CD14-positive monocyte (primary cell): ENCODE data around the gene CD44. TPM values are rescaled to one million over a fixed set of nuclear protein-coding genes. Genes with fewer than 3 reads are reported as not detected.

Experiments
- DNase-seq, 3 donors: peaks; one replicate each; pipeline ENCODE4 v3.0.0-alpha.2; 2011 to 2022
- H2AFZ ChIP-seq: 2 replicates; pipeline ENCODE4 v1.6.0; 2012; ENCODE audit warnings: mild to moderate bottlenecking, low read depth, low read length, inconsistent platforms; ENCODE audit not compliant: insufficient read depth, poor library complexity, severe bottlenecking
- H3K27ac ChIP-seq, 2 donors: 1 replicate in 1 of 2; 2 replicates in 1 of 2; pipeline ENCODE4 v1.5.1; 2012 to 2013; ENCODE audit warnings: low read length in 2 of 2, control low read depth in 1 of 2, inconsistent platforms in 1 of 2, low read depth in 1 of 2, mild to moderate bottlenecking in 1 of 2
- H3K27me3 ChIP-seq, 2 donors: one replicate each; pipeline versions ENCODE4 v1.6.0 to v1.6.1; 2011 to 2013; ENCODE audit warnings: low read length in 2 of 2; ENCODE audit not compliant: control insufficient read depth in 2 of 2, insufficient read depth in 2 of 2
- H3K36me3 ChIP-seq, 2 donors: replicated peaks in 1 of 2; 1 replicate in 1 of 2; 2 replicates in 1 of 2; pipeline versions ENCODE4 v1.5.1 to v1.6.1; 2012 to 2013; ENCODE audit warnings: low read length in 2 of 2, control low read depth in 1 of 2, inconsistent platforms in 1 of 2, mild to moderate bottlenecking in 1 of 2; ENCODE audit not compliant: insufficient read depth in 2 of 2, control insufficient read depth in 1 of 2
- H3K4me1 ChIP-seq, 2 donors: 1 replicate in 1 of 2; 2 replicates in 1 of 2; pipeline versions ENCODE4 v1.5.1 to v1.6.1; 2012 to 2013; ENCODE audit warnings: low read length in 2 of 2, control low read depth in 1 of 2, inconsistent platforms in 1 of 2, mild to moderate bottlenecking in 1 of 2, moderate library complexity in 1 of 2; ENCODE audit not compliant: insufficient read depth in 2 of 2, control insufficient read depth in 1 of 2
- H3K4me2 ChIP-seq: replicated peaks from 2 replicates; pipeline ENCODE3; 2012; ENCODE audit warnings: low read length, moderate library complexity, mild to moderate bottlenecking; ENCODE audit not compliant: poor library complexity, severe bottlenecking; ENCODE audit errors: extremely low read depth
- H3K4me3 ChIP-seq, 3 experiments: fragments of 200-600 bp in 1 of 3; sonication (generic) in 1 of 3; replicated peaks in 1 of 3; 1 replicate in 2 of 3; 2 replicates in 1 of 3; pipeline ENCODE4 v1.5.1; 2011 to 2013; ENCODE audit warnings: low read length in 3 of 3, mild to moderate bottlenecking in 3 of 3, control low read depth in 2 of 3, low read depth in 2 of 3, inconsistent platforms in 1 of 3, moderate library complexity in 1 of 3
- H3K79me2 ChIP-seq: 2 replicates; pipeline ENCODE4 v1.6.0; 2012; ENCODE audit warnings: mild to moderate bottlenecking, control low read depth, inconsistent platforms, low read length, moderate library complexity; ENCODE audit not compliant: insufficient read depth
- H3K9ac ChIP-seq: 2 replicates; pipeline ENCODE4 v1.6.0; 2017; ENCODE audit warnings: low read length, mild to moderate bottlenecking; ENCODE audit not compliant: insufficient read depth, poor library complexity, severe bottlenecking
- H3K9me3 ChIP-seq, 2 donors: replicated peaks in 1 of 2; 1 replicate in 1 of 2; 2 replicates in 1 of 2; pipeline versions ENCODE4 v1.5.1 to v1.6.1; 2012 to 2013; ENCODE audit warnings: low read length in 2 of 2, control low read depth in 1 of 2; ENCODE audit not compliant: control insufficient read depth in 1 of 2, insufficient read depth in 1 of 2
- H4K20me1 ChIP-seq: 2 replicates; pipeline ENCODE4 v1.6.0; 2012; ENCODE audit warnings: mild to moderate bottlenecking, low read length, control low read depth, moderate library complexity; ENCODE audit not compliant: insufficient read depth
- H3K27ac Mint-ChIP-seq, 7 donors: one replicate each; pipeline ENCODE4 v1.8.0; 2020; ENCODE audit warnings: mild to moderate bottlenecking in 7 of 7, mixed read lengths in 7 of 7, moderate library complexity in 6 of 7, inconsistent platforms in 2 of 7
- H3K27me3 Mint-ChIP-seq, 3 donors: one replicate each; pipeline ENCODE4 v1.8.0; 2021 to 2022; ENCODE audit warnings: low read depth in 3 of 3, mild to moderate bottlenecking in 3 of 3, mixed read lengths in 3 of 3, moderate library complexity in 3 of 3, inconsistent platforms in 1 of 3
- H3K36me3 Mint-ChIP-seq, 2 donors: one replicate each; pipeline ENCODE4 v1.8.0; 2020; ENCODE audit warnings: mixed read lengths in 2 of 2, inconsistent platforms in 1 of 2, mild to moderate bottlenecking in 1 of 2
- H3K4me1 Mint-ChIP-seq: one replicate; pipeline ENCODE4 v1.8.0; 2020; ENCODE audit warnings: mild to moderate bottlenecking, mixed read lengths
- H3K4me3 Mint-ChIP-seq, 2 donors: one replicate each; pipeline ENCODE4 v1.8.0; 2020; ENCODE audit warnings: mild to moderate bottlenecking in 2 of 2, mixed read lengths in 2 of 2, moderate library complexity in 1 of 2
- H3K9me3 Mint-ChIP-seq, 7 donors: one replicate each; pipeline ENCODE4 v1.8.0; 2020 to 2022; ENCODE audit warnings: mixed read lengths in 7 of 7, mild to moderate bottlenecking in 6 of 7, moderate library complexity in 6 of 7, inconsistent platforms in 2 of 7
- WGBS: methylation state at CpG from one replicate; pipeline ENCODE4 v1.1.5; 2013; ENCODE audit warnings: missing lambda C conversion rate; ENCODE audit not compliant: insufficient coverage; 5-methylcytosine and 5-hydroxymethylcytosine counted together
- intact Hi-C, 2 donors: fragments of 100-400 bp; cut with micrococcal nuclease; formaldehyde crosslinking; loops; one replicate each; pipeline versions ENCODE4 v1.15.0 to v1.15.1; 2023
- polyA plus RNA-seq, 3 donors: library from polyadenylated mRNA; depleted of rRNA in 1 of 3; unstranded in 2 of 3; stranded (reverse) in 1 of 3; fragments of 300-500 nt in 2 of 3; fragments of >200 nt in 1 of 3; fragmentation: Illumina TruSeq in 2 of 3; gene quantifications; 1 replicate in 2 of 3; 2 replicates in 1 of 3; pipeline ENCODE4 v1.2.3, GENCODE V29; 2012 to 2021
- TF ChIP-seq, protein P1 (sequence below): fragments of 200-600 bp; IDR thresholded peaks from one replicate; pipeline ENCODE4 v1.8.0; 2022; ENCODE audit warnings: antibody characterized with exemption, mild to moderate bottlenecking

Gene CD44
- polyA plus RNA-seq, 3 donors = 415 to 866 (median 531) TPM

DNA sequence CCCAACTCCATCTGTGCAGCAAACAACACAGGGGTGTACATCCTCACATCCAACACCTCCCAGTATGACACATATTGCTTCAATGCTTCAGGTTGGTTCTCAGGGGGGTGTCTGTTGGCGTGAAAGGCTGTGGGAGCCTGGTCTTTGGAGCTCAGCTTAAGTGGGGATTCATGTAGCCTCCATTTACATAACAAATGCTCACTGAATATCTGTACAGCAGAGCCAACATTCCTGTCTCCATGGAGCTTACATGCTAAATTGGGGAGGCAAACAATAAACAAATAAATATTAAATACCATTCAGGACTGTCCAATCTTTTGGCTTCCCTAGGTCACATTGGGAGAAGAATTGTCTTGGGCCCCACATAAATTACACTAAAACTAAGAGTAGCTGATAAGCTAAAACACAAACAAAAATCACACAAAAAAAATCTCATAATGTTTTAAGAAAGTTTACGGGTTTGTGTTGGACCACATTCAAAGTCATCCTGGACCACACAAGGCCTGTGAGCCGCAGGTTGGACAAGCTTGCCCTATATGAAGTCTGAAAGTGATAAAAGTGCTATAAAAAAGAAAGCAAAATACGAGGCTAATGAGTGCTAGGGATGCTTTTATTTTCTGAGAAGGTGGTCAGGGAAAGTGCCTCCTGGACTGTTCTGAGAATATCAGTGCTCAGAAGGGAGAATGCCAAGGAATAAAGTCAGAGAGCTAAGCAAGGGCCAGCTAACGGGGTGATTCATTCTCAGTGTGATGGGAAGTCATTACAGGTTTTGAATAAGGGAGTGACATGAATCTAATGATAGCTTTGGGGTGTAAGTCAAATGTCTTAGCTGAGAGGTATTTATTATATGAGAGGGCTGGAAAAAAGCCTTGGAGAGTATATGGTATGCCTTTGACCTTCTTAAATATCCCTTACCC lies 41.6 kb downstream of the CD44 start:
- Histone ChIP-seq H4K20me1 (peaks cover 90% of the 10 kb centered on the region), H3K9me3 (no peaks in the 10 kb centered on the region), H3K79me2 (peaks cover 91% of the 10 kb centered on the region), H3K27me3 (no peaks in the 10 kb centered on the region), H3K36me3 (peaks cover 85 to 90% of the 10 kb centered on the region in 2 donors), H3K4me1 (peaks cover 20 to 27% of the 10 kb centered on the region in 2 donors), H3K27ac (peak overlapping the region in 1 of 2 donors; percentile 58), H3K4me2 (no peak overlapping the region), H2AFZ (no peak overlapping the region), H3K9ac (no peak overlapping the region), H3K4me3 (no peak overlapping the region)
- Mint-ChIP-seq H3K4me3 (no peak overlapping the region), H3K27me3 (no peaks in the 10 kb centered on the region), H3K36me3 (peaks cover 88 to 94% of the 10 kb centered on the region in 2 donors), H3K4me1 (peaks cover 42% of the 10 kb centered on the region), H3K27ac (peak overlapping the region; percentile 16 to 81 (median 62)), H3K9me3 (no peaks in the 10 kb centered on the region)
- TF ChIP-seq, protein P1, sequence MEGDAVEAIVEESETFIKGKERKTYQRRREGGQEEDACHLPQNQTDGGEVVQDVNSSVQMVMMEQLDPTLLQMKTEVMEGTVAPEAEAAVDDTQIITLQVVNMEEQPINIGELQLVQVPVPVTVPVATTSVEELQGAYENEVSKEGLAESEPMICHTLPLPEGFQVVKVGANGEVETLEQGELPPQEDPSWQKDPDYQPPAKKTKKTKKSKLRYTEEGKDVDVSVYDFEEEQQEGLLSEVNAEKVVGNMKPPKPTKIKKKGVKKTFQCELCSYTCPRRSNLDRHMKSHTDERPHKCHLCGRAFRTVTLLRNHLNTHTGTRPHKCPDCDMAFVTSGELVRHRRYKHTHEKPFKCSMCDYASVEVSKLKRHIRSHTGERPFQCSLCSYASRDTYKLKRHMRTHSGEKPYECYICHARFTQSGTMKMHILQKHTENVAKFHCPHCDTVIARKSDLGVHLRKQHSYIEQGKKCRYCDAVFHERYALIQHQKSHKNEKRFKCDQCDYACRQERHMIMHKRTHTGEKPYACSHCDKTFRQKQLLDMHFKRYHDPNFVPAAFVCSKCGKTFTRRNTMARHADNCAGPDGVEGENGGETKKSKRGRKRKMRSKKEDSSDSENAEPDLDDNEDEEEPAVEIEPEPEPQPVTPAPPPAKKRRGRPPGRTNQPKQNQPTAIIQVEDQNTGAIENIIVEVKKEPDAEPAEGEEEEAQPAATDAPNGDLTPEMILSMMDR = no peak
- no peak for DNase-seq
- intact Hi-C loops = no loop called here
- 97% methylated on average over 3 of the region's 5 CpGs for WGBS

DNA sequence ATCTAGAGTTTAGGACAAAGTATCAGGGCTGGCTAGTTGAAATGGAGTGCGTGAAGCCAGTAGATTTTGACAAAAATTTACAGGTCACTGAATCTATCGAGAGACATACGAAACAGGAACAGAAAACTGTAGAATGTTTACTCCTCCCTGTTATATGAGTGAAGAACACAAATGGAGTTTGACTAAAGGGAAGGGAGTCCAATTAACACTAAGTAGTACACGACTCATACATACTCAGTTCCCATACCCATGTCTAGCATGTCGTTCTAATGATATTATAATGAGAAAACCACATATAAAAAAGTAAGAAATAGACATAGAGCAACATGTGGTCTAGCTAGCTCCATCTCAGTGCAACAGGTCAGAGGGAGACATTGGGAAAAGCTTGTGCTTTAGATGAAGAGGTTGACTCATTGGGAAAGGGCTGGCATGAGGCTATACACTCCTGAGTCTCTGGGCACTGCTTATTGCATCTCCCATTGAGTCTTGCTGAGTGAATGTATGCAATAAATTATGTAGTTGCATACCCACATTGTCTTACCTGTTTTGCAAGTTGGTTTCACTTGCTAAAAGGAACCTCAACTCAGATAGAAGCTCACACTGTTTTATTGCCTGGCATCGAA lies 43.5 kb downstream of the CD44 start:
- Mint-ChIP-seq H3K27me3 (no peaks in the 10 kb centered on the region), H3K27ac (peak overlapping the region; percentile 18 to 66 (median 46)), H3K4me3 (no peak overlapping the region), H3K9me3 (peaks cover 0 to 4% (median 0%) of the 10 kb centered on the region in 7 donors), H3K36me3 (peaks cover 83 to 93% of the 10 kb centered on the region in 2 donors), H3K4me1 (peaks cover 53% of the 10 kb centered on the region)
- Histone ChIP-seq H3K79me2 (peaks cover 88% of the 10 kb centered on the region), H3K9me3 (no peaks in the 10 kb centered on the region), H2AFZ (no peak overlapping the region), H3K4me2 (no peak overlapping the region), H3K27me3 (no peaks in the 10 kb centered on the region), H3K4me1 (peaks cover 29 to 41% of the 10 kb centered on the region in 2 donors), H3K4me3 (no peak overlapping the region), H3K9ac (no peak overlapping the region), H3K36me3 (peaks cover 79 to 91% of the 10 kb centered on the region in 2 donors), H4K20me1 (peaks cover 88% of the 10 kb centered on the region), H3K27ac (peak overlapping the region in 1 of 2 donors; percentile 24)
- intact Hi-C loops = no loop called here
- no CpG with 5 or more reads among the region's 6 CpGs for WGBS
- TF ChIP-seq, protein P1 = no peak
- no peak for DNase-seq
